AG08396 (cell line): ENCODE data around the gene SFTA2.
"Not testable (repeated sequence)": the region's sequence is repeated elsewhere in the genome, so short reads cannot be mapped to it uniquely, and the experiment has no call there.

ENCODE experiments used
- DNase-seq: peaks from one replicate; pipeline ENCODE4 v3.0.0; 2012; ENCODE audit warnings: low spot score, mixed read lengths

Gene SFTA2

GRCh38 chr6:30912746-30913520, 19.0 kb downstream of the SFTA2 start:
- no peak for DNase-seq

GRCh38 chr6:30910473-30910872, 21.5 kb downstream of the SFTA2 start:
- not testable (repeated sequence) for DNase-seq

- no peak for DNase-seq
Measured at GRCh38 chr6:30908700-30909099, 23.3 kb downstream of the SFTA2 start.

GRCh38 chr6:30907758-30908591, 24.0 kb downstream of the SFTA2 start, which contains the start of gene GTF2H4:
TSS of gene GTF2H4 (plus strand) at chr6:30908207.
- peak; percentile 95 for DNase-seq

- DNase-seq = not testable (repeated sequence)
Measured at GRCh38 chr6:30907290-30907757, 24.6 kb downstream of the SFTA2 start.

GRCh38 chr6:30903236-30903635, 28.7 kb downstream of the SFTA2 start:
- no peak for DNase-seq

GRCh38 chr6:30902709-30903108, 29.3 kb downstream of the SFTA2 start:
- no peak for DNase-seq

- DNase-seq = not testable (repeated sequence)
Measured at GRCh38 chr6:30902196-30902595, 29.8 kb downstream of the SFTA2 start.

GRCh38 chr6:30901436-30901835, 30.5 kb downstream of the SFTA2 start:
- no peak for DNase-seq

- no peak for DNase-seq
Measured at GRCh38 chr6:30900863-30901417, 31.0 kb downstream of the SFTA2 start.

GRCh38 chr6:30898750-30899360, 33.1 kb downstream of the SFTA2 start:
- no peak for DNase-seq

GRCh38 chr6:30897882-30898281, 34.1 kb downstream of the SFTA2 start:
- no peak for DNase-seq

GRCh38 chr6:30896541-30896940, 35.4 kb downstream of the SFTA2 start:
- DNase-seq = no peak

- DNase-seq = no peak
Measured at GRCh38 chr6:30895343-30895742, 36.6 kb downstream of the SFTA2 start.

GRCh38 chr6:30894935-30895334, 37.0 kb downstream of the SFTA2 start:
- DNase-seq = no peak

- DNase-seq = no peak
Measured at GRCh38 chr6:30894381-30894780, 37.6 kb downstream of the SFTA2 start.

GRCh38 chr6:30893666-30894065, 38.3 kb downstream of the SFTA2 start:
- DNase-seq = no peak

GRCh38 chr6:30893001-30893591, 38.9 kb downstream of the SFTA2 start:
- DNase-seq = no peak

- no peak for DNase-seq
Measured at GRCh38 chr6:30891816-30892538, 40.0 kb downstream of the SFTA2 start.

GRCh38 chr6:30891450-30891723, 40.6 kb downstream of the SFTA2 start:
- no peak for DNase-seq

GRCh38 chr6:30890646-30891449, 41.1 kb downstream of the SFTA2 start:
- no peak for DNase-seq
